GM10248 (cell line): ENCODE measurements around the gene ARID4A.

ENCODE experiments used
- CTCF ChIA-PET: fragments of 300-600 bp; sonication (Branson Sonifier 250); formaldehyde crosslinking; extraction: SDS; loops from one replicate; lab custom pipeline; 2021; ENCODE audit warnings: antibody characterized with exemption; lab: Yijun Ruan, JAX
- POLR2A ChIA-PET: fragments of 350-650 bp; sonication (Branson Sonifier 250); formaldehyde crosslinking; extraction: SDS; loops from one replicate; lab custom pipeline; 2020; ENCODE audit warnings: antibody characterized with exemption; lab: Yijun Ruan, JAX
- DNase-seq: peaks from one replicate; pipeline ENCODE4 v3.0.0; 2012; ENCODE audit errors: extremely low spot score
- CTCF ChIP-seq: IDR thresholded peaks from 2 replicates; pipeline ENCODE4 v1.5.1; 2012; ENCODE audit warnings: mild to moderate bottlenecking, low read depth; ENCODE audit errors: extremely low read depth, missing control alignments, control extremely low read depth

Gene ARID4A

DNA sequence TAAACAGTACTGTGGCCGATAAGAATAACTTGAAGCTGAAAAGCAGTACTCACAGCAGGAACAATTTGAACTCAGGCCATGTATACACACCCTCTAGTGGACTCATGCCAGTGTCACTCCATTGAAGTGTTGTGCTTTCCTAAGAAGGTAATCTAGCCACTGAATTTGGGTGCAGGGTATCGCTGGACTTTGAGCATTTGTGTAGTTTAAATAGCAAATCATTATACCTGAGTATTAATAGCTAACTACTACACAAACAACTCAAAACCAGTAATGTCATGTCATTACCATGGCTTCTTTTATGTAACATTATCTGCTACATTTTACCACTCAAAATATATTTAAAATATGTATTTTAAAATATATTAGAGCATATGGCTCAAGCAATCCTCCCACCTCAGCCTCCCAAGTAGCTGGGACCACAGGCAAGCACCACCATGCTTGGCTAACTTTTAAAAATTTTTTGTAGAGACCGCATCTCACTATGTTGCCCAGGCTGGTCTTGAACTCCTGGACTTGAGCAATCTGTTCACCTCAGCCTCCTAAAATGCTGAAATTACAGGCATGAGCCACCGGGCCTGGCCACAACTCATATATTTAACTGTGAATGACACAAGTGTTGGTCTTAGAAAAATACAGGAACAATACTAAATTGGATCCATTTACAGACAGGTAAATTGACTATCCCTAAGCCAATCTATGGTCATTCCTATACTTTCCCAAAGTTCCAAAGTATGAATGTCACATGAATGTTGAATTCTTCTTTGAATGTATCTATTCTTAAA is 25.6 kb upstream of the ARID4A start:
- no peak for DNase-seq

DNA sequence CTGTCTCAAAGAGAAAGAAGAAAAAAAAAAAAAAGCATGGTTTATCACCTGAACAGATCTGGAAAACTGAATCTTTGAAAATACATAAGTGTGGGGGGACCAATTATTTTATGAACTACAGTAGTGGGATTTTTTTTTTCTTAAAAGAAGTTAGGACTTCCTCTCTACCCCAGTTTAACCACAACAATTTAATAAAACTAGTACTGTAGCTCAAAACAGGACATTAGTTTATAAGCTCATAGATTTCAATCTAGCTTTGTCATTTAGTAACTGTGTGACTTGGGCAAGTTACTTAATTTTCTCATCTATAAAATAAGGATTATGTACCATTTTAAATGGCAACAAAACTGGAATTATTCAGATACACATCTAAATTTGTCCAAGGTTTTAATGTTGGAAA is 23.5 kb upstream of the ARID4A start:
- TF ChIP-seq CTCF = no peak
- ChIA-PET CTCF (interaction anchor here (0.6 to 1.8 kb wide), 8 partner anchors 10 to 33 kb away, joined by 3 to 5 read pairs (median 3); no protein-coding TSS in a partner anchor), POLR2A (interaction anchor here (0.6 kb wide), 1 partner anchor 975 kb away, joined by 5 read pairs; no protein-coding TSS in a partner anchor)
- DNase-seq = no peak

More for the DNA sequence above, 25.6 kb upstream of the ARID4A start:
- TF ChIP-seq CTCF = no peak
- CTCF ChIA-PET = interaction anchor here (1.2 to 2.0 kb wide), 2 partner anchors 9 to 20 kb away, joined by 3 to 7 read pairs; no protein-coding TSS in a partner anchor
- POLR2A ChIA-PET = no interaction called here

- DNase-seq = no peak
- ChIA-PET CTCF (interaction anchor here (0.8 to 1.8 kb wide), 8 partner anchors 11 to 75 kb away, joined by 3 to 5 read pairs (median 3); no protein-coding TSS in a partner anchor), POLR2A (interaction anchor here (1.4 kb wide), 1 partner anchor 22 kb away, joined by 12 read pairs; the partner anchor contains the start of gene ARID4A)
- no peak for TF ChIP-seq CTCF
Observed at GRCh38 chr14:58275527-58276190, 22.7 kb upstream of the ARID4A start.

- DNase-seq = no peak
- ChIA-PET POLR2A (interaction anchor here (1.4 kb wide), 1 partner anchor 22 kb away, joined by 12 read pairs; the partner anchor contains the start of gene ARID4A), CTCF (interaction anchor here (1.1 to 1.8 kb wide), 6 partner anchors 10 to 75 kb away, joined by 3 to 5 read pairs (median 4); no protein-coding TSS in a partner anchor)
- TF ChIP-seq CTCF = no peak
Observed at GRCh38 chr14:58276208-58276607, 22.1 kb upstream of the ARID4A start.

- CTCF ChIA-PET = no interaction called here
- POLR2A ChIA-PET = interaction anchor here (0.7 kb wide), 1 partner anchor 30 kb away, joined by 8 read pairs; no protein-coding TSS in a partner anchor
- TF ChIP-seq CTCF = no peak
- DNase-seq = no peak
Observed at GRCh38 chr14:58278177-58278576, 20.2 kb upstream of the ARID4A start.
